ENCODE results near the gene ERVH48-1.

GRCh38 chr21:42906233-42906632 lies 19.2 kb downstream of the ERVH48-1 start:
- TF ChIP-seq CTCF (IDR thresholded peaks at IDR 0.05; ENCODE audit: low read depth, low read length, poor library complexity, severe bottlenecking) (no peak), EZH2phosphoT487 (IDR thresholded peaks at IDR 0.05; ENCODE audit: borderline replicate concordance, low read length) (no peak)

All from DOHH2 (cell line).